ENCODE measurements around the gene PPM1E.

DNA sequence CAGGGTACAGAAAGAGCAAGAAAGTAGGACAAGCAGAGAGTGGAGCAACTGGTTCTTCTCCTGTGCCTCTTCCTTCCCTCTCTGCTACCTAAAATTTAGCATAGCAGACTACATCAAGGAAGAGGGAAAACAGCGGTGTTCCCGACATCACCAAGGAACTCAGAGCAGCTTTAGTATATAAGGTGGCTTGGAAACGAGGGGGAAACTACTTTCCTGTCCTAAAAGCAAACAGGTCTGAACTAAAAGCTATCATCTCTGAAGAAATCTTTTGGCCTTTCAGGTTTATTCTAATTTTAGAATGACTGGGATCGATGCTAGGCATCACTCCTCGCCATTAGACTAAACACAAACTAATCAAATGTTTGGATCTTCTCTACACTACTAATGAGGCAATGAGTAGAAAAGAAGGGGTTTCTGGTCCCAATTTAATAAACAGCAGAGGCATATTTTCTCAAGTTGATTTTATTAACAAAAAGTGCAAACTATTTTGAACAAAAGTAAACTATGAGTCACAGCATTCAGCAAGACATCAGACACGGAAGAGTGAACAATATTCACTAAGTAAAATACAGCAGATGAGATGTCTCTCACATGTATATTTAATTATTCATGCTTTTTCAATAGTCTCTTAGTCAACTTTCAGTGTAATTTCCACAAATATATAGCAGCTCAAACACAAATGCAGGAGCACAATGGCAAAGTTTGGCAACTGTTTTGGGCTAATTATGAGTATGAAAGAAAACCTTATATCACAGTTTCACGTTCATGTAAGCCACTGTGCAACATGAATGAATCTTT lies 242.3 kb downstream of the PPM1E start:
- TF ChIP-seq EZH2phosphoT487 (IDR thresholded peaks at IDR 0.05; ENCODE audit: borderline replicate concordance, low read length), result no peak
- TF ChIP-seq, protein P1, sequence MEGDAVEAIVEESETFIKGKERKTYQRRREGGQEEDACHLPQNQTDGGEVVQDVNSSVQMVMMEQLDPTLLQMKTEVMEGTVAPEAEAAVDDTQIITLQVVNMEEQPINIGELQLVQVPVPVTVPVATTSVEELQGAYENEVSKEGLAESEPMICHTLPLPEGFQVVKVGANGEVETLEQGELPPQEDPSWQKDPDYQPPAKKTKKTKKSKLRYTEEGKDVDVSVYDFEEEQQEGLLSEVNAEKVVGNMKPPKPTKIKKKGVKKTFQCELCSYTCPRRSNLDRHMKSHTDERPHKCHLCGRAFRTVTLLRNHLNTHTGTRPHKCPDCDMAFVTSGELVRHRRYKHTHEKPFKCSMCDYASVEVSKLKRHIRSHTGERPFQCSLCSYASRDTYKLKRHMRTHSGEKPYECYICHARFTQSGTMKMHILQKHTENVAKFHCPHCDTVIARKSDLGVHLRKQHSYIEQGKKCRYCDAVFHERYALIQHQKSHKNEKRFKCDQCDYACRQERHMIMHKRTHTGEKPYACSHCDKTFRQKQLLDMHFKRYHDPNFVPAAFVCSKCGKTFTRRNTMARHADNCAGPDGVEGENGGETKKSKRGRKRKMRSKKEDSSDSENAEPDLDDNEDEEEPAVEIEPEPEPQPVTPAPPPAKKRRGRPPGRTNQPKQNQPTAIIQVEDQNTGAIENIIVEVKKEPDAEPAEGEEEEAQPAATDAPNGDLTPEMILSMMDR (IDR thresholded peaks at IDR 0.05; ENCODE audit: low read depth, low read length, poor library complexity, severe bottlenecking), result no peak

Data from DOHH2 (cell line).